Astrocyte (in vitro differentiated cells and primary cell): Measurements from ENCODE around the gene GSTA5.
"Not testable (repeated sequence)": the region's sequence is repeated elsewhere in the genome, so short reads cannot be mapped to it uniquely, and the experiment has no call there.

Experiments
- EZH2 ChIP-seq: IDR thresholded peaks from 2 replicates; pipeline ENCODE4 v1.6.1; 2012; ENCODE audit warnings: mild to moderate bottlenecking, low read length, inconsistent platforms; ENCODE audit not compliant: insufficient read depth
- TF ChIP-seq, protein P1 (sequence below): IDR thresholded peaks from 2 replicates; pipeline ENCODE4 v1.5.1; 2011; ENCODE audit warnings: low read depth, mild to moderate bottlenecking, inconsistent platforms, low read length, moderate library complexity; ENCODE audit not compliant: insufficient read depth

DNA sequence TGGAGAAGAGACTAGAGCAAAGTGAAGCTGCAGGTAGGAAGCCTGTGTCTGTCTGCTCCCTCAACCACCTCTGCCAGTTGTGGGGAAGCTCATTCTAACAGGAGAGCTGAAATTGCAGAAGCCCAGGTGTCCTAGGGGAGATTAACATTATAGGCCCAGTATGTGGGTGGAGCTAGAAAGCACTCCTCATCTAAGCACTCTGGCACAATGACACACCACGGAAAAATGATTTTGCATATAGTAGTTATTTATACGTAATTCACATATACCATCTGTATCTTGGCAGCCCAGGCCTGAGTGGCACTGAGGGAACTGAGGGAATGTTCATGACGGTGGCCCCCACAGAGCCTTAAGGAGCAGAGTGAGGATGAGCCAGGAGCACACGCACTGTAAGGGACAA lies 9.7 kb downstream of the GSTA5 start:
- TF ChIP-seq, protein P1, sequence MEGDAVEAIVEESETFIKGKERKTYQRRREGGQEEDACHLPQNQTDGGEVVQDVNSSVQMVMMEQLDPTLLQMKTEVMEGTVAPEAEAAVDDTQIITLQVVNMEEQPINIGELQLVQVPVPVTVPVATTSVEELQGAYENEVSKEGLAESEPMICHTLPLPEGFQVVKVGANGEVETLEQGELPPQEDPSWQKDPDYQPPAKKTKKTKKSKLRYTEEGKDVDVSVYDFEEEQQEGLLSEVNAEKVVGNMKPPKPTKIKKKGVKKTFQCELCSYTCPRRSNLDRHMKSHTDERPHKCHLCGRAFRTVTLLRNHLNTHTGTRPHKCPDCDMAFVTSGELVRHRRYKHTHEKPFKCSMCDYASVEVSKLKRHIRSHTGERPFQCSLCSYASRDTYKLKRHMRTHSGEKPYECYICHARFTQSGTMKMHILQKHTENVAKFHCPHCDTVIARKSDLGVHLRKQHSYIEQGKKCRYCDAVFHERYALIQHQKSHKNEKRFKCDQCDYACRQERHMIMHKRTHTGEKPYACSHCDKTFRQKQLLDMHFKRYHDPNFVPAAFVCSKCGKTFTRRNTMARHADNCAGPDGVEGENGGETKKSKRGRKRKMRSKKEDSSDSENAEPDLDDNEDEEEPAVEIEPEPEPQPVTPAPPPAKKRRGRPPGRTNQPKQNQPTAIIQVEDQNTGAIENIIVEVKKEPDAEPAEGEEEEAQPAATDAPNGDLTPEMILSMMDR = not testable (repeated sequence)
- not testable (repeated sequence) for TF ChIP-seq EZH2
